ENCODE data around the gene GIPC1.
"Not testable (repeated sequence)": the region's sequence is repeated elsewhere in the genome, so short reads cannot be mapped to it uniquely, and the experiment has no call there.

GIPC1 gene

DNA sequence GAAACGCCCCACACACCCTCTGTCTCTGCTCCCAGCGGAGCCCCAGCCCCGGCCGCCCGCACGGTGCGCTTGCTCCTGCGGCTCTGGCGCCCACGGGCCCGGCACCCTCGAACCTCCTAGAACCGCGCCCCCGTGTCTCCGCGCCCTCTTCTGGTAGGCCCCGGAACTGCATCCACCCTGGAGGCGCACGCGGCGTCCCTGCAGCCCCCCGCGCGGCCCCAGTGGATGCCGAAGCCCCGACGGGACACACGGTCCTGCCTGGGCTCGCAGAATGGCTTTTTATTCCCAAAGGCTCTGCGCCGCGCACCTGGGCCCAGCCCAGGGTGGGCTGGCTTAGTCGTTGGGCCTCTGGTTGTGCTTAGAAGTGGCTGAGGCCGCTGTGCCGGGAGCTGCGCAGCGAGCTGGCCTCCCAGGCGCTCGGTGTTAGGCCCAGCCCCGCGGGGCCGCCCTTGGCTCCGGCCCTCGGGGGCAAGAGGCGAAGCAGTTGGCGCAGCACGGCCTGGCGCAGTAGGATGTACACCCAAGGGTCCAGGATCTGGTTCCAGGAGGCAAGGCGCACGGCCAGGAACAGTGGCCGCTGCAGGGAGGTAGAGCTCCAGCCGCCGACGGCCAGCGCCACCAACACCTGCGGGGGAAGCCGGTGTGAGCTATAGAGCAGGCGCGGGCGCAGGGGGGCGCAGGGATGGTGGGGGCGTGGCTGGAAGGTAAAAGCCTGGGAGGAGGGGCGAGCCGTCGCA, 23.6 kb downstream of the GIPC1 start:
- peak; percentile 68 to 77 for DNase-seq (ENCODE audit: low read depth in 2 of 2)

- no peak for DNase-seq (ENCODE audit: low read depth in 2 of 2)
Observed at GRCh38 chr19:14471436-14472187, 24.3 kb downstream of the GIPC1 start.

DNA sequence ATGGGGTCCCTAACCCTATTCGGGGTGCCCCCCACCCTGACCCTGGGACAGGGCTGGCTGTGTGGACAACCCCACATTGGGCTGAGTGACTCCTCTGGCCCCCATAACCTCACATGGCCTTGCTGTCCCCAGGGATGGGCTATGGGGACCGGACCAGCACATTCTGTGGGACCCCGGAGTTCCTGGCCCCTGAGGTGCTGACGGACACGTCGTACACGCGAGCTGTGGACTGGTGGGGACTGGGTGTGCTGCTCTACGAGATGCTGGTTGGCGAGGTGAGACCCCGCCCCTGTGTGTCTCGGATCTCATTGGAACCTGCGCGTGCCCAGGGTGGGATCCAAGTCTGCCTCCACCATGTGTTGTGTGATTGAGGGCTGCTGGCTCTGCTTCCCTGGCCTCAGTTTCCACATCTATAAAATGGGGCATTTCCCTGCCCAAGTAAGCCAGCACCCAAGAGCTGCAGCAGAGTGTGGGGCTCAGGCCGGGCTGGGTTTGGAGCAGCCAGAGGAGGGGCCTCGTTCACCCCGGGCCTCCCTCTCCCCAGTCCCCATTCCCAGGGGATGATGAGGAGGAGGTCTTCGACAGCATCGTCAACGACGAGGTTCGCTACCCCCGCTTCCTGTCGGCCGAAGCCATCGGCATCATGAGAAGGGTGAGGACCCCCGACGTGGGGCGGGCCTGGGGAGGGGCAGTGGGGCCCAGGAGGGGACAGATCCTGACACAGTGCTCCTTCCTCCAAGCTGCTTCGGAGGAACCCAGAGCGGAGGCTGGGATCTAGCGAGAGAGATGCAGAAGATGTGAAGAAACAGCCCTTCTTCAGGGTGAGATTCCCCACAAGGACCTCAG, 25.7 kb downstream of the GIPC1 start:
- DNase-seq (ENCODE audit: low read depth in 2 of 2): no peak

- no peak for DNase-seq (ENCODE audit: low read depth in 2 of 2)
Observed at GRCh38 chr19:14467816-14468215, 28.1 kb downstream of the GIPC1 start.

GRCh38 chr19:14467391-14467790, 28.5 kb downstream of the GIPC1 start:
- no peak for DNase-seq (ENCODE audit: low read depth in 2 of 2)

DNA sequence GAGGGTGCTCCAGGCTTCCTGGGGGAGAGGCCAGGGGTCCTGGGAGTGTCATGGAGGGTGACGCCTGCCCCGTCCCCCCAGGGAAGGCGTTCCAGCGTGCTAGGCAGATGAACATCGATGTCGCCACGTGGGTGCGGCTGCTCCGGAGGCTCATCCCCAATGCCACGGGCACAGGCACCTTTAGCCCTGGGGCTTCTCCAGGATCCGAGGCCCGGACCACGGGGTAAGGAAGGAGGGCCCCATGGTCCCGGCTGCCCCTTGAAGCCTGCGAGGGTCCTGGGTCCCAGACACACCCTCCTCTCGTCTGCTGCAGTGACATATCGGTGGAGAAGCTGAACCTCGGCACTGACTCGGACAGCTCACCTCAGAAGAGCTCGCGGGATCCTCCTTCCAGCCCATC, 32.2 kb downstream of the GIPC1 start:
- DNase-seq (ENCODE audit: low read depth in 2 of 2): no peak

- DNase-seq (ENCODE audit: low read depth in 2 of 2): not testable (repeated sequence)
Observed at GRCh38 chr19:14462401-14462800, 33.5 kb downstream of the GIPC1 start.

GRCh38 chr19:14460935-14461334, 35.0 kb downstream of the GIPC1 start:
- DNase-seq (ENCODE audit: low read depth in 2 of 2): no peak

DNA sequence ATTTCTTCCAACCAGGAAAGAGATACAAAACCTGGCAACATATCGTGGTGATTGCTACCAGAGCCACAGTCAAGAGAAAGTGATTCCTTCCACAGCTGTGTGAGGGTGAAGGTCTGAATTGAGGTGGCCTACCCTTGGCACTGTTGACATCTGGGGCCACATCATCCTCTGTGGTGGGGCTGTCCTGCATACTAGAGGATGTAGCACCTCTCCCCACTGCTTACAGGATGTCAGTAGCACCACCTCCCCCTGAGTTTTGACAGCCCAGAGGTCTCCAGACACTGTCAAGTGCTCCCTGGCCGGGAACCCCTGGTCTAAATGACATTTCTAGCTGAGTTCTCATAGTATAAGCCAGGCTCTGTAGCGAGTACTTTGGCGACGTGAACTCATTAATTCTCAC, 36.2 kb downstream of the GIPC1 start:
- DNase-seq (ENCODE audit: low read depth in 2 of 2): peak in 1 of 2 donors; percentile 30

GRCh38 chr19:14452303-14452702, 43.6 kb downstream of the GIPC1 start:
- not testable (repeated sequence) for DNase-seq (ENCODE audit: low read depth in 2 of 2)

GRCh38 chr19:14450876-14451275, 45.1 kb downstream of the GIPC1 start:
- no peak for DNase-seq (ENCODE audit: low read depth in 2 of 2)

DNA sequence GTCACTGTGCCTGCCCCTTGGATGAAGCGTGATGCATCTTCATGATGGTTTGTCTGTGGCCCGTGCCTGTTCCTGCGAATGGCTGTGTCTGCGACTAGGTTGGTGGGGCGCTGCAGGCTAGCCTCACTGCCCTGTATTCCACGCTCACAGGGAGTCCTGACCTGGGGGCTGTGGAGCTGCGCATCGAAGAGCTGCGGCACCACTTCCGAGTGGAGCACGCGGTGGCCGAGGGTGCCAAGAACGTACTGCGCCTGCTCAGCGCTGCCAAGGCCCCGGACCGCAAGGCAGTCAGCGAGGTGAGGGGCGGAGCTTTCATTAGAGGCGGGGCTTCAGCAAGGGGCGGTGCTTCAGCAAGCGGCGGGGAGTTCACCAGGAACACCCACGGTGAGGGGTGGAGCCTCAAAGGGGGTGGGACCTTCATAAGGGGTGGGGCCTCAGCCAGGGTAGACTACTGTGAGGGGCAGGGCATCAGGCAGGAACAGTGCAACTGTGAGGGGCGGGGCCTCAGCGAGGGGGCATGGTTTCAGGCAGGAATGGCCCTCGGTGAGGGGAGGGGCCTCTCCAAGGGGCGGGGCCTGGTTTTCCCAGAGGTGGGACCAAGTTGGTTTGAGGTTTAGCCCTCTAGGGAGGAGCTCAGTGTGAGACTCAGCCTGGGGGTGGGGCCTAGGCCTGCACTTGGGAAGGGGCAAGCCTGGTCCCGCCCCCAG, 45.6 kb downstream of the GIPC1 start:
- DNase-seq (ENCODE audit: low read depth in 2 of 2): no peak

DNA sequence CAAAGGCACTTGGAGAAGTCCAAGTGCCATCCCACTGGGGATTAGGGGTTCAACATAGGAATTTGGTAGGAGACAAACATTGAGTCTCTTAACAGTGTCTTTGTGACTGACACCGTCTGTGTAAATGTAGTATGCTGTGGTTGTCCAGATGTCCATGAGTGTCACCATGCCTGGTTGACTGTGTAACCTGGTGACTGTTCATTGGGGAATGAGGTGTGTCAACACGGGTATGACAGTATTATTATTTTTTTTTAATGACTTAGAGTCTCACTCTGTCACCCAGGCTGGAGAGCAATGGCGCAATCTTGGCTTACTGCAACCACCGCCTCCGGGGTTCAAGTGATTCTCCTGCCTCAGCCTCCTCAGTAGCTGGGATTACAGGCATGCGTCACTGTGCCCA, 46.6 kb downstream of the GIPC1 start:
- no peak for DNase-seq (ENCODE audit: low read depth in 2 of 2)

GRCh38 chr19:14446336-14447036, 49.4 kb downstream of the GIPC1 start:
- DNase-seq (ENCODE audit: low read depth in 2 of 2): no peak

DNA sequence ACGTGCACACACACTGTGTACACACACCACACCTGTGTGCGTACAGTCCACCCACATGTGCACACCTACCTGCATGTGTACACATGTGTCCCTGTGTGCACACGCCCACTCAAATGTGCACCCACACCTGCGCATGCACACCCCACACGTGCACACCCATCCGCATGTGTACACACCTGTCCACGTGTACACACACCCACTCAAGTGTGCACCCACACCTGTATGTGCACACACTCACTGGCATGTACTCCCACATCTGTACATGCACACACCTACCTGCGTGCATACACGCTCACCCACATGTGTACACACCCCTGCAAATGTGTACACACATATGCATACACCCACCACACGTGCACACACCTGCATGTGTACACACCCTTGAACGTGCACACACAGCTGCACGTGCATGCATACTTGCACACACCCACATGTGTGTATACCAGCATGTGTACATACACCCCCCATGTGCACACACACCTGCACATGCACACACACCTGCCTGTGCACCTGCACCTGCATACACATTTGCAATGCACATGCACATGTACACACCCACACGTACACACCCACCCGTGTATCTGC, 52.2 kb downstream of the GIPC1 start:
- DNase-seq (ENCODE audit: low read depth in 2 of 2): no peak

- no peak for DNase-seq (ENCODE audit: low read depth in 2 of 2)
Observed at GRCh38 chr19:14442891-14443631, 52.9 kb downstream of the GIPC1 start.

DNA sequence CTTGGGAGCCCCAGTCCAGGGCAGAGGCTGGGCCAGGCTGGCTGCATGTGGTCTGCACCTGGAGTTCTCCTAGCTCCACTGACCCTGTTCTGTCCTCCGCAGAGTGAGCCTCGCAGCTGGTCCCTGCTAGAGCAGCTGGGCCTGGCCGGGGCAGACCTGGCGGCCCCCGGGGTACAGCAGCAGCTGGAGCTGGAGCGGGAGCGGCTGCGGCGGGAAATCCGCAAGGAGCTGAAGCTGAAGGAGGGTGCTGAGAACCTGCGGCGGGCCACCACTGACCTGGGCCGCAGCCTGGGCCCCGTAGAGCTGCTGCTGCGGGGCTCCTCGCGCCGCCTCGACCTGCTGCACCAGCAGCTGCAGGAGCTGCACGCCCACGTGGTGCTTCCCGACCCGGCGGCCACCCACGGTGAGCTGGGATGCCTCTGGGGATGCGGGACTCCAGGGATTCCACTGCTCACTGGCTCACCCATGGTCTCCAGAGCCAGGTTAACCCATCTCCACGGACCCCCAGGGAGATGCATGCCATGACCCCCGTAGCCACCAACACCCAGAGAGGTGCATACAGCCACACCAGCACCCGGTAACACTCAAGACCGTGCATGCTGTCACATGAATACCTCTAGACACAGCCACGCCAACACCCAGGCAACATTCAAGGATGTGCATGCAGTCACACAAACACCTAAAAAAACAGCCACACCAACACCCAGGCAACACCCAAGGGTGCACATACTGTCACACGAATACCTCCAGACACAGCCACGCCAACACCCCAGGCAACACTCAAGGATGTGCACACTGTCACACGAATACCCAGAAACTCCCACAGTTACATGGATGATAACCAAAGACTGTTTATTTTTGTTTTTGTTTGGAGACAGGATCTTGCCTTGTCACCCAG, 54.6 kb downstream of the GIPC1 start:
- DNase-seq (ENCODE audit: low read depth in 2 of 2): no peak

GRCh38 chr19:14440049-14440448, 55.9 kb downstream of the GIPC1 start:
- peak; percentile 54 to 58 for DNase-seq (ENCODE audit: low read depth in 2 of 2)

GRCh38 chr19:14439014-14439413, 56.9 kb downstream of the GIPC1 start:
- DNase-seq (ENCODE audit: low read depth in 2 of 2): no peak

Measured in stimulated activated CD8-positive, alpha-beta memory T cell treated with anti-CD3 and anti-CD28 coated beads, Interleukin-15, amount 100 ng/mL, for 4 hours (primary cell).